ENCODE measurements around the gene OSBP2. TPM values are rescaled to one million over a fixed set of nuclear protein-coding genes. Genes with fewer than 3 reads are reported as not detected.

Gene OSBP2
- total and polyA plus RNA-seq, 10 donors = 0.38 to 41.4 (median 6.5) TPM

DNA sequence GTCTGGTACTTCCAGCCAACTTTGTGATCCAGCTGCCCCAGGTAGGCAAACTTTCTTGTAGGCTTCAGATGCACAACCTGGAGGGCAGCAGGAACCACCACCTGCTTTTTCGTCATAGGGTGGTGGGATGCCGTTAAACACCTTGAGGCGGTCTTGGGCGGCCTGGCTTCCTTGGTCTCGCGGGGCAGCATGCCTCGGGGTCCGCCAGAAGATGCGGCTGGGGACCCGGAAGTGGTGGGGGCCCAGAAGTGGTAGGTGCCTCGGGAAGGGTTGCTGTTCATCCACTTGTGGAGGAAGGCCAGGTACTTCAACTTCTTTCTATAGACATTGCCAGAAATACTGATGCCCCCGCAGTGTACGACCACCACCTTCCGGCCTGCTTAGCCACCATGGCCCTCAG is 40.3 kb upstream of the OSBP2 start:
- 94 to 98% (median 96%) methylated on average over 12 to 14 of the region's 14 CpGs for WGBS, 5 donors
- Histone ChIP-seq H3K27me3 (replicated peaks in 1 of 7) (no peaks in the 10 kb centered on the region), H3K27ac (no peak overlapping the region), H3K9me3 (no peaks in the 10 kb centered on the region), H3K36me3 (peaks cover 0 to 18% (median 0%) of the 10 kb centered on the region in 6 donors), H3K4me3 (no peak overlapping the region), H3K4me1 (peaks cover 0 to 4% (median 1%) of the 10 kb centered on the region in 6 donors)
- TF ChIP-seq POLR2A (IDR thresholded peaks at IDR 0.05) (no peak), POLR2AphosphoS5 (IDR thresholded peaks at IDR 0.05) (no peak)
- TF ChIP-seq, protein P1, sequence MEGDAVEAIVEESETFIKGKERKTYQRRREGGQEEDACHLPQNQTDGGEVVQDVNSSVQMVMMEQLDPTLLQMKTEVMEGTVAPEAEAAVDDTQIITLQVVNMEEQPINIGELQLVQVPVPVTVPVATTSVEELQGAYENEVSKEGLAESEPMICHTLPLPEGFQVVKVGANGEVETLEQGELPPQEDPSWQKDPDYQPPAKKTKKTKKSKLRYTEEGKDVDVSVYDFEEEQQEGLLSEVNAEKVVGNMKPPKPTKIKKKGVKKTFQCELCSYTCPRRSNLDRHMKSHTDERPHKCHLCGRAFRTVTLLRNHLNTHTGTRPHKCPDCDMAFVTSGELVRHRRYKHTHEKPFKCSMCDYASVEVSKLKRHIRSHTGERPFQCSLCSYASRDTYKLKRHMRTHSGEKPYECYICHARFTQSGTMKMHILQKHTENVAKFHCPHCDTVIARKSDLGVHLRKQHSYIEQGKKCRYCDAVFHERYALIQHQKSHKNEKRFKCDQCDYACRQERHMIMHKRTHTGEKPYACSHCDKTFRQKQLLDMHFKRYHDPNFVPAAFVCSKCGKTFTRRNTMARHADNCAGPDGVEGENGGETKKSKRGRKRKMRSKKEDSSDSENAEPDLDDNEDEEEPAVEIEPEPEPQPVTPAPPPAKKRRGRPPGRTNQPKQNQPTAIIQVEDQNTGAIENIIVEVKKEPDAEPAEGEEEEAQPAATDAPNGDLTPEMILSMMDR (IDR thresholded peaks at IDR 0.05 in 8 of 11, conservative IDR thresholded peaks at IDR 0.05 in 3 of 11) = no peak
- intact Hi-C loops (cut with DNase I; ENCODE audit: low total_unique reads) = no loop called here
- DNase-seq = no peak

DNA sequence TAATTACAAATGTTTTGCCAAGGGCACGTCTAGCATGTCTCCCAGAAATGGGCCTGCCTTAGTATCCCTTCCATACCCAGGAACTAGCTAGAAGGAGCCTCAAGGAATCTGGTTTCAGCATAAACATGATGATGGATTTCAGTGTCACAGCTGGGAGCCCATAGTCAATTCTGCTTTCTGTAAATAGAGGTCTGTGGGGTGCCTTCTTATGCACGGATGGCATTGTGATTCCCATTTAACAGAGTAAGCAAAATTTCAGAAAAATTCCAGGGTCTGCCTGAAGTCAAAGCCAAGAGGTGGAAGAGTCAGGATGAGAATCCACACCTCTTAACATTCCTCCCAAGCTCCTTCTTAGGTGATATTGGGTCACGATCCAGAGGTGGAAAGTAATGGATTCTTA is 39.1 kb upstream of the OSBP2 start:
- intact Hi-C loops (cut with DNase I; ENCODE audit: low total_unique reads) = no loop called here
- no peak overlapping the region for H3K27ac ChIP-seq
- no peak overlapping the region for H3K4me3 ChIP-seq
- DNase-seq = no peak
- TF ChIP-seq, protein P1 (IDR thresholded peaks at IDR 0.05 in 8 of 11, conservative IDR thresholded peaks at IDR 0.05 in 3 of 11) = no peak
- TF ChIP-seq POLR2A (IDR thresholded peaks at IDR 0.05) = no peak
- TF ChIP-seq POLR2AphosphoS5 (IDR thresholded peaks at IDR 0.05) = no peak
- peaks cover 0 to 22% (median 0%) of the 10 kb centered on the region in 6 donors for H3K36me3 ChIP-seq
- no peaks in the 10 kb centered on the region for H3K4me1 ChIP-seq
- 86 to 91% (median 87%) methylated on average over 3 of the region's 3 CpGs for WGBS, 5 donors
- no peaks in the 10 kb centered on the region for H3K9me3 ChIP-seq
- no peaks in the 10 kb centered on the region for H3K27me3 ChIP-seq (replicated peaks in 1 of 7)

DNA sequence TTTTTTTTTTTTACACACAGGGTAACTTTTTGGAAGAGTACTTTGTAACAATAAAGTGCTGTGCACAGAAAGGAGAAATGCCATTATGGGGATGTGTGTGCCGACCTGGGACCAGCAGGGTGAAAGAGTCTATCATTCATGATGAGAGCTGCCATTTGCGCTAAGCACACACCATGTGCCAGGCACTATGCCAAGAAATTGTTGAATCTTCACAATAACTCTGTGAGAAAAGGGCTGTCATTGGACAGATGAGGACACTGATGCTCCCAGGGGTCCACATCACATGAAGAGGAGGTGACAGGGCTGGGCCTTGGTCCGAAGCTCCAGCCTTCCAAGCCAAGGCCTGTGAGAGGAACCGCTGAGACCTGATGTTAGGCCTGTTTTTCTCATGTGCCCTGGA is 32.6 kb upstream of the OSBP2 start:
- TF ChIP-seq POLR2A (IDR thresholded peaks at IDR 0.05) (no peak), POLR2AphosphoS5 (IDR thresholded peaks at IDR 0.05) (no peak)
- TF ChIP-seq, protein P1 (IDR thresholded peaks at IDR 0.05 in 8 of 11, conservative IDR thresholded peaks at IDR 0.05 in 3 of 11) = no peak
- Histone ChIP-seq H3K27ac (no peak overlapping the region), H3K9me3 (no peaks in the 10 kb centered on the region), H3K4me3 (no peak overlapping the region), H3K4me1 (peaks cover 5 to 16% (median 9%) of the 10 kb centered on the region in 6 donors), H3K36me3 (peaks cover 0 to 45% (median 20%) of the 10 kb centered on the region in 6 donors), H3K27me3 (replicated peaks in 1 of 7) (no peaks in the 10 kb centered on the region)
- intact Hi-C loops (cut with DNase I; ENCODE audit: low total_unique reads) = no loop called here
- 89 to 95% (median 91%) methylated on average over 4 of the region's 4 CpGs for WGBS, 5 donors
- no peak for DNase-seq

DNA sequence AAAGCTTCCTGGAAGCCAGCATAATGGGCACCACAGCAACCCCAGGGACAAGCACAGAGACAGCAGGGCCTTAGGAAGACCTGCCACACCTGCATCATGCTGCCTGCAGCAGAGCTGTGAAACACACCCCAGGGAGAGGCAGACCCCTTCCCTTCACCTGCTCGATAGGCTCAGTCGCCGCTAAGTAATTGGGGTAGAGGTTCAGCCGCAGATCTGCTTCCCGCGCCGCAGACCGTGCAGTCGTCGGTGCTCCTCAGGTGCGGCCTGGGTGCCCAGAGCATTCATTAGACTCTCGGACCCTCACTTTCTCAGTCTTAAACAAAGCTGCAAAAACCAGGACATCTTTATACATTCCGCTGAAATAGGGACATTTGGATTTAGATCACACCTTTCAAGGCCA is 29.9 kb upstream of the OSBP2 start:
- 97 to 99% (median 97%) methylated on average over 13 of the region's 13 CpGs for WGBS, 5 donors
- H3K9me3 ChIP-seq = no peaks in the 10 kb centered on the region
- no peak for TF ChIP-seq POLR2AphosphoS5 (IDR thresholded peaks at IDR 0.05)
- no peak for DNase-seq
- no peak overlapping the region for H3K4me3 ChIP-seq
- no peak overlapping the region for H3K27ac ChIP-seq
- H3K36me3 ChIP-seq = peaks cover 0 to 41% (median 20%) of the 10 kb centered on the region in 6 donors
- intact Hi-C loops (cut with DNase I; ENCODE audit: low total_unique reads) = no loop called here
- peaks cover 5 to 27% (median 22%) of the 10 kb centered on the region in 6 donors for H3K4me1 ChIP-seq
- H3K27me3 ChIP-seq (replicated peaks in 1 of 7) = peaks cover 0 to 6% (median 0%) of the 10 kb centered on the region in 7 donors

DNA sequence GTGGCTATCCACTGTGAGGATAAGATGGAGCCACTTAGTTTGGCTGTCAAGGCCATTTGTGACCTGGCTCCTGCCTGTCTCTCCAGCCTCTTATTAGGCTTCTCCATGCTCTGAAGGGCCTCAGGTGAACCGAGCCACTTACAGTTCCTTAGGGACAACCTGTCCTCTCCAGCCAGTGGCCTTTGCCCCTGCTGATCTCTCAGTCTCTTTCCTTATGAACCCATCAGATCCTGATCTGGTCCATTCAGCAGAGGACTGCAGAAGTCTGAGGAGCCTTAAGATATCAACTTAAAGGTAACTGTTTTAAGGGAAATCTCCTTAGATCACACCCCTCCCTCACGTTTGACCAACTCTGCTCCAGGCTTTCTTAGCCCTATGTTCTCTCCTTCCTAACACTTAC is 29.4 kb upstream of the OSBP2 start:
- WGBS, 5 donors = 80 to 93% (median 86%) methylated on average over 2 of the region's 2 CpGs
- H3K4me3 ChIP-seq = no peak overlapping the region
- no peak for DNase-seq
- peaks cover 0 to 6% (median 0%) of the 10 kb centered on the region in 7 donors for H3K27me3 ChIP-seq (replicated peaks in 1 of 7)
- H3K9me3 ChIP-seq = no peaks in the 10 kb centered on the region
- H3K36me3 ChIP-seq = peaks cover 0 to 36% (median 20%) of the 10 kb centered on the region in 6 donors
- peaks cover 5 to 27% (median 22%) of the 10 kb centered on the region in 6 donors for H3K4me1 ChIP-seq
- H3K27ac ChIP-seq = no peak overlapping the region
- TF ChIP-seq POLR2A (IDR thresholded peaks at IDR 0.05) = no peak
- no peak for TF ChIP-seq POLR2AphosphoS5 (IDR thresholded peaks at IDR 0.05)
- TF ChIP-seq, protein P1 (IDR thresholded peaks at IDR 0.05 in 8 of 11, conservative IDR thresholded peaks at IDR 0.05 in 3 of 11) = no peak
- intact Hi-C loops (cut with DNase I; ENCODE audit: low total_unique reads) = no loop called here
